Testis (tissue), 3 donors: ENCODE results near the gene PLEKHA7. TPM values are rescaled to one million over a fixed set of nuclear protein-coding genes. Genes with fewer than 3 reads are reported as not detected.
A peak's percentile ranks its signal among the peaks of the same experiment; 100 is the strongest.

Experiments used
- DNase-seq: peaks from one replicate; pipeline ENCODE4 v3.0.0-alpha.2; 2019
- H3K27ac ChIP-seq, 2 donors: fragments of 200-600 bp; sonication (generic); one replicate each; pipeline ENCODE4 v1.5.1; 2019
- H3K27me3 ChIP-seq: fragments of 200-600 bp; sonication (generic); one replicate; pipeline ENCODE4 v1.5.1; 2019
- H3K36me3 ChIP-seq: fragments of 200-600 bp; sonication (generic); one replicate; pipeline ENCODE4 v1.5.1; 2017; ENCODE audit warnings: low read depth; ENCODE audit errors: missing control alignments
- H3K4me1 ChIP-seq: fragments of 200-600 bp; sonication (generic); one replicate; pipeline ENCODE4 v1.5.1; 2019
- H3K4me3 ChIP-seq, 2 donors: fragments of 200-600 bp; sonication (generic); one replicate each; pipeline ENCODE4 v1.5.1; 2017 to 2019
- H3K9me3 ChIP-seq: fragments of 200-600 bp; sonication (generic); one replicate; pipeline ENCODE4 v1.5.1; 2017
- CTCF ChIP-seq, 3 experiments: fragments of 450-650 bp in 2 of 3; fragments of 200-600 bp in 1 of 3; sonication (generic) in 1 of 3; IDR thresholded peaks; one replicate each; pipeline ENCODE4 v1.5.1; 2016 to 2019; ENCODE audit warnings: antibody characterized with exemption in 3 of 3, mild to moderate bottlenecking in 2 of 3, moderate library complexity in 1 of 3
- POLR2A ChIP-seq: fragments of 450-650 bp; IDR thresholded peaks from one replicate; pipeline ENCODE4 v1.6.1; 2017; ENCODE audit warnings: antibody characterized with exemption, mild to moderate bottlenecking, moderate library complexity
- WGBS, 2 donors: methylation state at CpG; one replicate each; pipeline ENCODE4 v1.1.5; 2018; 5-methylcytosine and 5-hydroxymethylcytosine counted together
- intact Hi-C: fragments of 100-400 bp; cut with DNase I; formaldehyde crosslinking; loops from one replicate; pipeline ENCODE4 v1.15.1; 2023; ENCODE audit warnings: low total_unique reads
- polyA plus RNA-seq: library from polyadenylated mRNA; stranded (reverse); fragments of 350-450 nt; fragmentation: Illumina TruSeq; extraction: RNeasy Lipid Tissue Mini Kit (QIAGEN cat#74804); gene quantifications from one replicate; pipeline ENCODE4 v1.2.3, GENCODE V29; 2014; ENCODE audit warnings: low read depth, low replicate concordance; ENCODE audit not compliant: insufficient read depth
- total RNA-seq, 2 donors: library from RNA; depleted of rRNA; stranded (reverse); fragments of >200 nt; gene quantifications; one replicate each; pipeline ENCODE4 v1.2.3, GENCODE V29; 2016

PLEKHA7 gene
- total and polyA plus RNA-seq, 3 donors from 2014 or later, result 33.0 to 64.9 (median 63.9) TPM

- Histone ChIP-seq H3K27me3 (no peaks in the 10 kb centered on the region), H3K9me3 (no peaks in the 10 kb centered on the region), H3K4me3 (no peak overlapping the region), H3K36me3 (no peaks in the 10 kb centered on the region), H3K4me1 (no peaks in the 10 kb centered on the region), H3K27ac (no peak overlapping the region)
- no peak for DNase-seq
- TF ChIP-seq CTCF (IDR thresholded peaks at IDR 0.05) (no peak), POLR2A (no peak)
- intact Hi-C loops, result no loop called here
- WGBS, 2 donors, result 74 to 81% methylated on average over 7 of the region's 7 CpGs
Measured at GRCh38 chr11:16997624-16998023, 16.6 kb downstream of the PLEKHA7 start.

- TF ChIP-seq POLR2A (no peak), CTCF (IDR thresholded peaks at IDR 0.05) (no peak)
- Histone ChIP-seq H3K4me1 (no peaks in the 10 kb centered on the region), H3K9me3 (no peaks in the 10 kb centered on the region), H3K27ac (no peak overlapping the region), H3K36me3 (no peaks in the 10 kb centered on the region), H3K4me3 (no peak overlapping the region), H3K27me3 (no peaks in the 10 kb centered on the region)
- intact Hi-C loops, result no loop called here
- WGBS, 2 donors, result 91 to 100% methylated on average over 1 of the region's 1 CpG
- DNase-seq, result no peak
Measured at GRCh38 chr11:16993495-16993894, 20.7 kb downstream of the PLEKHA7 start.

GRCh38 chr11:16992846-16993245 lies 21.4 kb downstream of the PLEKHA7 start:
- WGBS, 2 donors, result 84 to 93% methylated on average over 3 of the region's 3 CpGs
- no peak for TF ChIP-seq POLR2A
- TF ChIP-seq CTCF (IDR thresholded peaks at IDR 0.05), result no peak
- Histone ChIP-seq H3K9me3 (no peaks in the 10 kb centered on the region), H3K27ac (no peak overlapping the region), H3K36me3 (no peaks in the 10 kb centered on the region), H3K4me1 (no peaks in the 10 kb centered on the region), H3K27me3 (no peaks in the 10 kb centered on the region), H3K4me3 (no peak overlapping the region)
- intact Hi-C loops, result no loop called here
- DNase-seq, result no peak

- TF ChIP-seq CTCF (IDR thresholded peaks at IDR 0.05), result no peak
- TF ChIP-seq POLR2A, result no peak
- Histone ChIP-seq H3K4me3 (no peak overlapping the region), H3K27ac (no peak overlapping the region), H3K36me3 (no peaks in the 10 kb centered on the region), H3K27me3 (no peaks in the 10 kb centered on the region), H3K4me1 (peaks cover 18% of the 10 kb centered on the region), H3K9me3 (no peaks in the 10 kb centered on the region)
- intact Hi-C loops, result no loop called here
- DNase-seq, result no peak
- WGBS, 2 donors, result 83 to 88% methylated on average over 2 of the region's 2 CpGs
Measured at GRCh38 chr11:16989554-16989953, 24.7 kb downstream of the PLEKHA7 start.

- DNase-seq, result peak; percentile 70
- Histone ChIP-seq H3K9me3 (no peaks in the 10 kb centered on the region), H3K27ac (peak overlapping the region; percentile 18 to 44), H3K4me1 (peaks cover 27% of the 10 kb centered on the region), H3K27me3 (no peaks in the 10 kb centered on the region), H3K4me3 (peak overlapping the region in 1 of 2 donors; percentile 15), H3K36me3 (no peaks in the 10 kb centered on the region)
- intact Hi-C loops, result no loop called here
- 49 to 61% methylated on average over 4 to 6 of the region's 6 CpGs for WGBS, 2 donors
- TF ChIP-seq POLR2A, result no peak
- TF ChIP-seq CTCF (IDR thresholded peaks at IDR 0.05), result no peak
Measured at GRCh38 chr11:16987205-16987568, 27.0 kb downstream of the PLEKHA7 start.
